ENCODE data around the gene ARMCX1.
"Not testable (repeated sequence)": the region's sequence is repeated elsewhere in the genome, so short reads cannot be mapped to it uniquely, and the experiment has no call there.

ARMCX1 gene

DNA sequence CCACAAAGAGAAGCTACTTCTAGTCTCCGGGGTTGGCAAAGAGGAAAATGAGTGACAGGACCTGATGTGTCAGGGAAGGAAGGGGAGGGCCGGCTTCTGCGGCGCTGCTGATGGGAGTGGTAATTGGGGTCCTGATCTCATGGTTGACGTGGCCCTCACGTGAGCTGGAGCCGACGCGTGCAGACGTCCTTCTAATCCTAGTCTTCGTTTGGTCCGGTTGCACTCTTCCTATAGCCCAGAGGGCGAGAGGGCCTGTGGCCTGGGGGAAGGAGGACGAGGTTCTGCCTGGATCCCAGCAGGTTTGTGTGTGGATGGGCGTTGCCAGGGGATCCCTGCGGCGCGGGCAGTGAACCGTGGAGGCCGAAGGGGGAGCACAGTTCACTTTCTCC, at the start of gene ARMCX1:
ARMCX1 (plus strand) TSS at position 186 of the 389 bp plus-strand sequence. CDS start 2,384 bp downstream, outside the sequence.
- DNase-seq, result peak; percentile 43

DNA sequence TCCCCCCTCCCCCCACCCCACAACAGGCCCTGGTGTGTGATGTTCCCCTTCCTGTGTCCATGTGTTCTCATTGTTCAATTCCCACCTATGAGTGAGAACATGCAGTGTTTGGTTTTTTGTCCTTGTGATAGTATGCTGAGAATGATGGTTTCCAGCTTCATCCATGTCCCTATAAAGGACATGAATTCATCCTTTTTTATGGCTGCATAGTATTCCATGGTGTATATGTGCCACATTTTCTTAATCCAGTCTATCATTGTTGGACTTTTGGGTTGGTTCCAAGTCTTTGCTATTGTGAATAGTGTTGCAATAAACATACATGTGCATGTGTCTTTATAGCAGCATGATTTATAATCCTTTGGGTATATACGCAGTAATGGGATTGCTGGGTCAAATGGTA, 47.4 kb upstream of the ARMCX1 start:
- DNase-seq, result not testable (repeated sequence)

DNA sequence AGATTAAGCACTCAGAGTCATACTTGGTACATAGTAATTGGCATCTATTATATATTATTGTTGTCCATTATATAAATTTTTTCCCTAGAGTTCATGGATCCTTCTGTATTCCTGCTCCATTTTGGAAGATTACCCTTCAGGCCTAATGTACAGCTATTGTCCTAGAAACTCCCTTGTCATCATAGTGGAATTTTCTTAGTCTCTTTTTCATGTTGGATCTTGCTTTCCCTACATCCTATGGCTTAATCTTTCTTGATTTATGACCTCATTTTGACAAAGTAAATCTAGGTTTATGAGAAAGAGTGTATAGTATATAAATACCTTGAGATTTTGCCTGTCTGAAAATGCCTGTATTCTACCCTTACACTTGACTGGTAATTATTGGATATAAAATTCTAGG, 43.0 kb upstream of the ARMCX1 start:
- DNase-seq, result no peak

DNA sequence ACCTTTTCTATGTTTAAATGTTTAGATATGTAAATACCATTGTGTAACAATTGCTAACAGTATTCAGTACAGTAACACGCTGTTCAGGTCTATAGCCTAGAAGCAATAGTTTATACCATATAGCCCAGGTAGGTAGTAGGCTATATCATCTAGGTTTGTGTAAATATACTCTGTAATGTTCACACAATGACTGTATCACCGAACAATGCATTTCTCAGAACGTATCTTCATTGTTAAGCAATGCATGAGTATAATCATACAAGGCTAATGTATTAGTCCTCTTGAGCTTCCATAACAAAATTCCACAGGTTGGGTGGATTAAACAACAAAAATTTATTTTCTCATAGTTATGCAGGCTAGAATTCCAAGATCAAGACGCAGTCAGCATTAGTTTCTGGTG, 42.4 kb upstream of the ARMCX1 start:
- no peak for DNase-seq

DNA sequence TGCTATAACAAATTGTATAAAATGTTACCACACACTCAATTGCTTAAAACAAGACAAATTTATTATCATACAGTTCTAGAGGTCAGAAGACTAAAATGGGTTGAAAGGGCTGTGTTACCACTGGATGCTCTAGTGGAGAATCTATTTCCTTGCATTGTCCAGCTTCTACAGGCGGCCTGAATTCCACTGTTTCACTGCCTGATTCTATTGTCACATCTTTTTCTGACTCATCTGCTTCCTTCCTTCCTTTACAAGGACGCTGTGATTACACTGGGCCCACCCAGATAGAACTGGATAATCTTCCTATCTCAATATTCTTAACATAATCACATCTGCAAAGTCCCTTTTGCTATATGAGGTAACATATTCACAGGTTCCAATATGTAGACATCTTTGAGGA, 19.4 kb upstream of the ARMCX1 start:
- DNase-seq, result no peak

DNA sequence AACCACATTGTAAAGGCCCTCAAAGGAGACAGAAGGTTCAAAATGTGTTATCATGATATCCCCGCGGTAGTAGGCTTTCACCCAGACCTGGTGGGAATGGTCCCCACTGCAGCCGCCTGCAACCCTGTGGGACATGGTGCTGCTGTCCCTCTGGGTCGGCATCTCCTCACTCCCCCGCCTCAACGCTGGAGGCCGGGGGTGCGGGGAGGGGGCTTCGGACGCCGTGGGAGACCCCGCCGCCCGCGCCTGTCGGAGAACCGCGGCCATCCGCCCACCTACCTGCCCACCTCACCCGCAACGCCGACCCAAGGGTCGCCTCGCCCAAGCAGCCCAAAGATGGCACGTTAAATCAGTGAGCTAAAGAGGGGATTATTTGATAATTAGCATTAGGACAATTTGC, 11.2 kb upstream of the ARMCX1 start:
- DNase-seq, result no peak

DNA sequence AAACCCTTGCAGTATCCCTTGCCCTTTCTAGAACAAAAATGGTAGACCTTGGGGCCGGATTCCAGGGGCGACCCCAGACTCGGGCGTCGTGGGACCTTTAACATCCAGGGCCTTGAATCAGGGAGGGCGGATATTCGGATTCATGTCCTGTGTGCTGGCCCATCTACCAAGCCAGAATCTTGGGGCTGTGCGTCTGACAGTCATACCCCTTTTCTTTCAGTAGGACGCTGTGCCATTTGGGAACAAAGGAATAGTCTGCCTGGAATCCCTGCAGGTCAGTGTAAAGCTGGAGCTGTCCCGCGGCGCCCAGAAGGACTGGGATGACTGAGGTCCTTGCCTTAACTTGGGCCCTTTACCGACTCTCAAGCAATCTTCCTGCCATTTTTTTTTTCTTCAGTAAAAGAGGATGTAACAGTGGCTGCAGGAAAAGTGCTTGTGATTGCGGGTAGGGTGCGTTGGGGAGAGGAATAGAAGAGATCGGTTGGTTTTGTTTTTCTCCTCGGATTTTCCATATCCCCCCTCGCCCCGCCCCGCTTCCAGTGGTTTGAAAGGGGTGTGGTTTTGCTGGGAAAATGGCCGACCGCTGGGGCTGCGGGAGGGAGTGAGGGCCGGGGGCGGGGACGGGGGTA, 518 bp downstream of the ARMCX1 start:
- peak; percentile 1 for DNase-seq

DNA sequence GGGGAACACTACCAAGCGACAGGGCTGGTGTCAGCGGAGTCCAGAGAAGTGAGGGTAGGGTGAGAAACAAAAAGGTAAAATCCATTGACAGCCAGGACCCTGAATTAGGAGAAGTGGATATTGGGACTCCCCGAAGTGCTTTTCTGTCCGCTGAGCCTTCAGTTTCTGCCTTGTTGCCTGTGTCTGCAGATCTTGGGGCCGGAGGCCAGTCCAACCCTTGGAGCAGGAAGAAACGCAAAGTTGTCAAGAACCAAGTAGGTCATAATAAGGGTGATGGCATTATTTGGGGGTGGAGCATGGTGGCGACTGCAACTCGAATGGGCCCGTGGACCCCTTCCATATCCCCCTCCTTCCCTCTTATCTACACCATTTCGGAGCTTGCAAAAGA, 1.0 kb downstream of the ARMCX1 start:
- DNase-seq, result no peak

DNA sequence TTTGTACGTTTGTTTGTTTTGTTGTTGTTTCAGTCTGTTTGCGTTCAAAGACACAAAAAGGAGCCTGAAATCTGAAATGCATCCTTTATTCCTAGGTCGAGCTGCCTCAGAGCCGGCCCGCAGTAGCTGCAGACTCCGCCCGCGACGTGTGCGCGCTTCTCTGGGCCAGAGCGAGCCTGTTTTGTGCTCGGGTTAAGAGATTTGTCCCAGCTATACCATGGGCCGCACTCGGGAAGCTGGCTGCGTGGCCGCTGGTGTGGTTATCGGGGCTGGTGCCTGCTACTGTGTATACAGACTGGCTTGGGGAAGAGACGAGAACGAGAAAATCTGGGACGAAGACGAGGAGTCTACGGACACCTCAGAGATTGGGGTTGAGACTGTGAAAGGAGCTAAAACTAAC, 2.4 kb downstream of the ARMCX1 start:
- DNase-seq, result no peak

DNA sequence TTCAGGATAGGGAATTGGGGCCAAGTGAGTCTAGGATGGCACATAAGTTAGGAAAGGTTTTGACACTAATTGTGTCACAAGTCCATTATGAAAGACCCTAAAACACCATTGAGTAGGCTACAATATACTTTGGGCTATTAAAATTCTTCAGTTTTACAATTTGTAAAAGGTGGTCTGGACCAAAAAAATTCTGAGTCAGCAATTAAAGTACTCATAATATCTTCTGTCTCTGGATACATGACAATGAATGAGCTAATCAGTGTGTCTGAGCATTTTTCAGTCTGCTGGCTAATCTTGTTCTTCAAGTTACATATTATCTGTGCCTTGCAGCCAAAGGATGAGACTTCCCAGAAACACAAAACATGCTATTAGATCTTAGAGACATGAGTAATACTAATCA, 14.3 kb downstream of the ARMCX1 start:
- DNase-seq, result no peak

DNA sequence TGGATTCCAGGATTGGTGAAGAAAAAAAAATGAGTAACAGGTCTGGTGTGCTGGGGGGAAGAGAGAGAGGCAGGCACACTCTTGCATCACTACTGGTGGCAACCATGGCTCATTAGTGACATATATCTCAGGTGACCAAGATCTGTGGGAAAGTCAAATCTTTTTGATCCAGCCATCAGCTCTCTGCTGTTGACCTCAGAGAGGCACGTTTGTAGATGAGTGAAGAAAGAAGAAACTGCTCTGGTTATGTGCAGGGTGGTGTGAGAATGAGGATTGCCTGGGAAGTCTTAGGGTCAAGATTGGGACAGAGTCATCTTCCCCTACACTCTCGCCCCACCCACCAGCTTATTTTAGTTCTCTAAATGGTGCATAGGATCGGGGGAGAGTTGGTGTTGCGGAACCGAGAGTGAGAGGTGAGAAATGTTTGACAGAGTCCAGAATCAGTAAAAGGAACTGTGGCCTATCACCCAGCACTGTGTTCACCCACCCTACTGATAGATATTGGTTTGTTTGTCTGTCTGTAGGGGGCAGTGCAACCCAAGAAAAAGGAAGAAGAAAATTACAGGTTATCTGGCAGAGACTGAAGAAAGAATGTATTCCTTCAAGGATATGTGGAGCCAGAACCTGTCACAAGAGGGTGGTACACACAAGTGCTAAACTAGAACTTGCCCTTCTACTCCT, 45.5 kb downstream of the ARMCX1 start:
- peak; percentile 45 for DNase-seq

DNA sequence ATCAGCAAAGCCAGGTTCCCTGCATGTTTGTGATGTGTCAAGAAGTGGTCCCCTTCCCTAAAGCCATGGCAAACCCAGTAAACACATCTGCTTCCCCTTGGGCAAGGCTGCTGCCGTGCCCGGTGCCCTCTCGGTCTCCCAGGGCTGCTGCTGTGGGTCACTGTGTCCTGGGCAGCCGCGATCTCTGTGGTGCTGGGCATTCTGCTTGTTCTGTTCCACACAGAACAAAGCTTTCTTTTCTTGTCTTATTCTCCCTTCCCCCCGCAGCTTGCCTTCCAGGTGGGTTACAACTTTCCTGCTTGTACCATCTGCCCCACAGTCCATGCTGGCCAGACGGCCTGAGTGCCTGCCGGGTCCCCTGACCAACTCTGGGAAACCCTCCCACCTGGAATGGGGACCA, 49.2 kb downstream of the ARMCX1 start:
- DNase-seq, result not testable (repeated sequence)

DNA sequence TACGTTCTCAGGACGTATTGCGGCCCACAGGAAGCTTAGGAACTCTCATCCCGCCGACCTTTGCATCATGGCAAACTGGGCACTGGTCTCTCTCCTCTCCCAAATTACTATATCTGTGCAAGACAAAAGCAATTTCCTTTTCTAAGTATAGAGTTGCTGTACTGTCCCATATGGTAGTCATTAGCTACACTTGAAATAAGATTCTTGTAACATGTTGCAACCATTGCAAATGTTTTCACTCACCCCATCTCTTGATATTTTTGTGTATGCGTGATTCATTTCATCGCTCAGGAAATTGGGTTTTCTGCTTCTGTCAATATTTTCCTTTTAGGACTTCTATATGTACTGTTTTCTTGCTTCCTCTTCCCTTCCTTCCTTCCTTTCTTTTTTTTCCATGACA, 51.7 kb downstream of the ARMCX1 start:
- no peak for DNase-seq
